GM21360 (cell line): ENCODE results near the gene PI4K2B.
A peak's percentile ranks its signal among the peaks of the same experiment; 100 is the strongest.
"Not testable (repeated sequence)": the region's sequence is repeated elsewhere in the genome, so short reads cannot be mapped to it uniquely, and the experiment has no call there.

Experiments used
- ATAC-seq: cut with Tn5 transposase; IDR thresholded peaks from one replicate; pipeline ENCODE4 v1.9.1; 2021; ENCODE audit warnings: mild to moderate bottlenecking, moderate library complexity; ENCODE audit not compliant: unreplicated experiment

PI4K2B gene

DNA sequence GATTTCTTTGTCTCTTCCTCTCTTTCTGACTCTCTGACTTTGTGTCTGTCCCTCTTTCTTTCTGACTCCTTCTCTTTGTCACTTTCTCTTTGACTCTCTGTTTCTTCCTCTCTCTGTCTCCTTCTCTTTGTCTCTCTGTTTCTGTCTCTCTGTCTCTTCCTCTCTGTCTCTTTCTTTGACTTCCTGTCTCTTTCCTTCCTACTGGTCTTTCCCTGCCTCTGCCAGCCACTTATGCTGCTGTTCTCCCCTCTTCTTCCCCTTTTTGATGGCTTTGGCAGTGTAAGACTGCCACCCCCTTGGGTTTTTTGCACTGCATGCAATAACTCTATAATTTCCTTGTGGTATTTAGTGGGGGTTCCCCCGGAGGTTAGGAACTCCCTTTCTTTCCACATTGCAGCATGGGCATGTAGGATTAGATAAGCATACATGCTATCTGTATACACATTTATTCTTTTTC, 6.9 kb downstream of the PI4K2B start:
- peak; percentile 51 for ATAC-seq

DNA sequence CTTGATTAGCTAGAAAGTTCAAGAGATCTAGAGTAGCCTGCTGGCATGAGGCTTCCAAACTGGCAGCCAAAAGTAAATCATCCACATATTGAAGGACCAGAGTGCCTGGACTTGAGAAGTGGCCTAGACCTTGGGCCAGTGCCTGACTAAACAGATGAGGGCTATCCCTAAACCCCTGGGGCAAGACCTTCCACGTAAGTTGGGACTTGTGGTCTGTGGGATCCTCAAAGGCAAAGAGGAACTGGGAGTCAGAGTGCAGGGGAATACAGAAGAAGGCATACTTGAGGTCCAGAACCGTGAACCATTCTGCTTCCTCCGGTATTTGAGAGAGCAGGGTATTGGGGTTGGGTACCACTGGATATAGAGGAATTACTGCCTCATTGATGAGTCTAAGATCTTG, 8.4 kb downstream of the PI4K2B start:
- not testable (repeated sequence) for ATAC-seq

GRCh38 chr4:25245181-25245580, 11.3 kb downstream of the PI4K2B start:
- no peak for ATAC-seq

DNA sequence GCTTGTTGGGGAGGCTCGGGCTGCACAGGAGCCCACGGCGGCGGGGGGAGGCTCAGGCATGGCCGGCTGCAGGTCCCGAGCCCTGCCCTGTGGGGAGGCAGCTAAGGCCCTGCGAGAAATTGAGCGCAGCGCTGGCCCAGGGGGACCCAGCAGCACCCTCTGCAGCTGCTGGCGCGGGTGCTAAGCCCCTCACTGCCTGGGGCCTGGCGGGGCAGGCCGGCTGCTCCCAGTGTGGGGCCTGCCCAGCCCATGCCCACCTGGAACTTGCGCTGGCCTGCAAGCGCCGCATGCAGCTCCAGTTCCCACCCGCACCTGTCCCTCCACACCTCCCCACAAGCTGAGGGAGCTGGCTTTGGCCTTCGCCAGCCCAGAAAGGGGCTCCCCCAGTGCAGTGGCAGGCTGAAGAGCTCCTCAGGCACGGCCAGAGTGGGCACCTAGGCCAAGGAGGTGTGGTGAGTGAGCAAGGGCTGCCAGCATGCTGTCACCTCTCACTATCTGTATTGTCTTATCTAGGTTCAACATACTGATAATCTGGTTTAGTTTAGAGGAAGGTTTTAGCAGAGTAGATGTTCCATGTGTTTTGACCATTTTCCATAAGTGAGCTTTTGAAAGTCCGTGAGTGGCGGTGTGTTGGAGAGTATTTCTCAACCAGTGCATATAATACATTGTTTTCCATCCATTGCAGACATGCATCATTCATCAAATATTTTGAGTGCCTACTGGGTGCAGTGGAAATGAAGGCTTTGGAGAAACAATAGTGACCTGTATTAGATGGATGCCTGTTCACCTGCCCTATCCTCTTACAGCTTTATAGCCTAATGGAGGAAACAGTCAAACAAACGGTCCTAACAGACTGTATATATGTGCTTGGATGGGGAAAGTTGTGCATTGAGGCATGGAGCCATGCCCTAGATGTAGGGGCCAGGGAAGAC, 13.1 kb downstream of the PI4K2B start:
- ATAC-seq = no peak

DNA sequence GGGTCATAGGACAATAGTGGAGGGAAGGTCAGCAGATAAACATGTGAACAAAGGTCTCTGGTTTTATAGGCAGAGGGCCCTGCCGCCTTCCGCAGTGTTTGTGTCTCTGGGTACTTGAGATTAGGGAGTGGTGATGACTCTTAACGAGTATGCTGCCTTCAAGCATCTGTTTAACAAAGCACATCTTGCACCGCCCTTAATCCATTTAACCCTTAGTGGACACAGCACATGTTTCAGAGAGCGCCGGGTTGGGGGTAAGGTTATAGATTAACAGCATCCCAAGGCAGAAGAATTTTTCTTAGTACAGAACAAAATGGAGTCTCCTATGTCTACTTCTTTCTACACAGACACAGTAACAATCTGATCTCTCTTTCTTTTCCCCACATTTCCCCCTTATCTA, 15.0 kb downstream of the PI4K2B start:
- not testable (repeated sequence) for ATAC-seq

- not testable (repeated sequence) for ATAC-seq
Observed at GRCh38 chr4:25249494-25249893, 15.7 kb downstream of the PI4K2B start.

GRCh38 chr4:25252230-25253070, 18.6 kb downstream of the PI4K2B start:
- peak; percentile 6 for ATAC-seq

DNA sequence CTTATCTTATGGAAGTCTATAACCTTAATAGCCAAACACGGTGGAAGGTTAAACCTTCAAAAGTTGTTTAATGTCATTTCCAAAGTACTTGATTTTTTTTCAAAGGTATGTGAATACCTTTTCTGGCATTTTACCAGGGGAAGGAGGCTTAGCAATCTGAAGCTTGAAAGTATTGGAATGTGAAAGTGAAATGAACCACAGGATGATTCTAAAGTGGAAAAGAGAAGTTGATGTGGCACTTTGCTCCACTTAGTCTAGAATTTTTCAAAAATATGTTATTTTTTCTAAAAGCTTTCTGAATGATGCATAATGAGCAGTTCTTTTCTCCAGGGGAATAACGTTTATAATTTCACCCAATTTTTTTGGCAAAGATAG, 19.2 kb downstream of the PI4K2B start:
- ATAC-seq = peak; percentile 54

- ATAC-seq = not testable (repeated sequence)
Observed at GRCh38 chr4:25253786-25254185, 20.0 kb downstream of the PI4K2B start.

DNA sequence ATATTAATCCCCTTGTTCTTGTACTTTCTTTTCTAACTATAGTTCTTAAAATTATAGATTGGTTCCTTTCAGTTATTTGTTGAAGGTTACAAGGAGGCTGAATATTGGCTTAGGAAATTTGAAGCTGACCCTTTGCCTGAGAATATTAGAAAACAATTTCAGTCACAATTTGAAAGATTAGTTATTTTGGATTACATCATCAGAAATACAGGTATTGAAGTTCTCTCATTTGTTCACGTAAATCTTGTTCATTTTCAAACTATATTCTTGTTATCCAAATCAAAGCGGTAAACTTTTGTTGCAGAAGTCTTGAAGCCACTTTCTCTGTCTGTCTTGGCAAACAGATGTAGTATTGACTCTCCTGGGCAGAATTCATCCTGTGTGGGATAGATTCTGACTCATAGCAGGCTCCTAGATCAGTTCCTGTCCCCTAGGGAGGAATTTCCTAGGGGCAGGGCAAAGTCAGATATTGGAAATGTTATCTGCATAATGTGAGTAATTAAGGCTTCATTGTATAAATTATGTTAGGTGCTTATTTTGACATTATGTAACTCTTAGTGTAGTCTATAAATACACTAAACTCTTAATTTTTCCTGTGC, 25.2 kb downstream of the PI4K2B start:
- ATAC-seq = no peak

DNA sequence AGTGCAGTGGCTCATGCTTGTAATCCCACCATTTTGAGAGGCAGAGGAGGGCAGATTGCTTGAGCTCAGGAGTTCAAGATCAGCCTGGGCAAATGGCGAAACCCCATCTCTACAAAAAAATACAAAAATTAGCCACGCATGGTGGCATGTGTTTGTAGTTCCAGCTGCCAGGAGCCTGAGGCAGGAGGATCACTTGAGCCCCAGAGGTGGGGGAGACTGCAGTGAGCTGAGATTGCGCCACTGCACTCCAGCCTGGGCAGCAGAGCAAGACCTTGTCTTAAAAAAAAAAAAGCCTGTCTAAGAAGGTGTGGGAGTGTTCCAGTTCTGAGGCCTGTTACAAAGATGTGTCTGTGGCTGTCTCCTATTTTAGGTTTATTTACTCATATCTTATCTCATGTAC, 38.0 kb downstream of the PI4K2B start:
- ATAC-seq = no peak

DNA sequence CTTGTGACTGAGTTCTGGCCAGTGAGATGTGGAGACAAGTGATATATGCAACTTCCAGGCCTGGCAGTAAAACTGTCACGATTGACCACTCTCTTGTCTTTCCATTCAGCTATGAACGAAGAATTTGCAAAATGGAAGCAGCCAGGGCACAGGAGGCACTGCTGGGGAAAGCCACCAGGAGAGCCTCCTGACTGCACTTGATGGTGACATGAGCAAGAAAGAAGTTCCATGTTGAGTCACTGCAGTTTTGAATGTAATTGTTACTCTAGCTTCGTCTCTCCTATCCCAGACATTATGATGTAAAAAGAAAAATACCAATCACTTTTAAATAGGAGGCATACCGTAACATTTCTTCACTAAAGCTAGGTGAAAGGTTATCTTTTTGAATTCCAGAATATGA, 46.4 kb downstream of the PI4K2B start:
- no peak for ATAC-seq

GRCh38 chr4:25283948-25284347, 50.1 kb downstream of the PI4K2B start:
- no peak for ATAC-seq

DNA sequence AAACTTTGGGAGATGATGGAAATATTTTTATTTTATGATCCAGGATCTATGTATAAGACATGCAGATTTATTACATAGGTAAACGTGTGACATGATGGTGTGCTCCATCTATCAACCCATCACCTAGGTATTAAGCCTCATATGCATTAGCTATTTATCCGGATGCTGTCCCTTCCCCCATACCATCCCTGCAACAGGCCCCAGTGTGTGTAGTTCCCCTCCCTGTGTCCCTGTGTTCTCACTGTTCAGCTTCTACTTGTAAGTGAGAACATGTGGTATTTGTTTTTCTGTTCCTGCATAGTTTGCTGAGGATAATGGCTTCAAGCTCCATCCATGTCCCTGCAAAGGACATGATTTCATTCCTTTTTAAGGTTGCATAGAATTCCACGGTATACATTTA, 50.6 kb downstream of the PI4K2B start:
- no peak for ATAC-seq

DNA sequence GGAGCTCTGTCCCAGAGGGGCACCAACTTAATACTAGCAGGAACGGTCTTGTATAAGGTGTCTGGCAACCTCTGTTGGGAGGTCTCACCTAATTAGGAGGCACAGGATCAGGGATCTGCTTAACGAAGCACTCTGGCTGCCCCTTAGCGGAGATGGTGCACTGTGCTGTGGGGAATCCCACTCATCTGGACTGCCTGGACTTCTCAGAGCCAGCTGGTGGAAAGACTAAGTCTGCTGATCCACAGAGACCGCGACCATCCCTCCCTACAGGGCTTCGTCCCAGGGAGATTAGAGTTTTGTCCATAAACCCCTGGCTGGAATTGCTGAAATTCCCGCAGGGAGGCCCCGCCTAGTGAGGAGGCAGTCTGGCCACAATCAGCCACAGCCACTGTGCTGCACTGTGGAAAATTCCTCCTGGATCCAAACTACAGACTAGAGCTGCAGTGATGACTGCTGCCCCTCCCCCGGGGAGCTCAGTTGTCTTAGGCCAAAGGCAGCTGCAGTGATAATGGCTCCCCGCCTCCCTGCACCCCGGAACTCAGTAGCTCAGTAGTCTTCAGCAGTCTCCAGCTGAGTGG, 56.7 kb downstream of the PI4K2B start:
- no peak for ATAC-seq

DNA sequence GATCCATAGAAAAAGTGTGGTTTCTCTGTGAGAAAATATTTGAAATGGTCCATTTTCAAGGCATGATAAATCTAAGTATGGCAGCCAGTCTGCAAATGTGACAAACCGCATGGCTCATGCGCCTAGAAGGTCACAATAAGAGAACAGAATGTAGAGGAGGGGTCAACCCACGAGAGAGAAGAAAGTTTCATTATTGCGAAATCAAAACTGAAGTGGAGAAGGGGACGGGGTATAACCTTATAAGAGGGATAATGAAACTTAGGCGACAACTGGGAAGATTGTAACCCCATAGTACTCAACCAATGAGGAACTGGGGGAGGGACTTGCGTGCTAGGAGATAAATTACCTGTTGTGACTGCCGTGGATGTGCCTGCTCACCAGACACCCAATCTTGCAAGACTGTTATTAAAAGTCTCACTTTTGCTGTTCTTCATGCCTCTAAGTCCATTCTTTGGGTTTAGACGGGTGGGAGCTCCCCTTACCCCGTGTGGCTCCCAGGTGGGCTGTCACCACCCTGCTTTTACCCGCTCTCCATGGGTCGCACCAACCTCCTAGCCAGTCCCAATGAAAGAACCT, 57.4 kb downstream of the PI4K2B start:
- no peak for ATAC-seq

DNA sequence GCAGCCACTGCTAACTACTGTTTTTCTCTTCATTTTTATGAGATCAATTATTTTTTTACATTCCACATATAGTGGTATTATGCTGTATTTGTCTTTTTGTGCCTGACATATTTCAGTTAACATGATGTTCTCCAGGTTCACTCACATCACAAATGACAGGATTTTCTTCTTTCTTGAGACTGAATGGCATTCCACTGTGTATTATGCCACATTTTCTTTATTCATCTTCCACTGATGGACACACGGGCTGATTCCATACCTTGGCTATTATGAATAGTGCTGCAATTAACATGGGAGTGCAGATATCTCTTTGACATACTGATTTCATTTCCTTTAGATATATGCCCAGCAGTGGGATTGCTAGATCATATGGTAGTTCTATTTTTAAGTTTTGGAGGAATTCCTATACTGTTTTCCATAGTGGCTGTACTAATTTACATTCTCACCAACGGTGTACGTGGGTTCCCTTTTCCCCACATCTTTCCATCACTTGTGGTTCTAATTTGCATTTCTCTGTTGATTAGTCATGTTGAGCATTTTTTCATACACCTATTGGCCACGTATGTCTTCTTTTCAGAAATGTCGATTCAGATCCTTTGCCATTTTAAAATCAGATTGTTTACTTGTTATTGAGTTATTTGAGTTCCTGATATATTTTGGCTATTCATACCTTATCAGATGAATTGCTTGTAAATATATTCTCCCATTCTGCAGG, 63.9 kb downstream of the PI4K2B start:
- ATAC-seq = no peak

GRCh38 chr4:25299476-25300203, 65.8 kb downstream of the PI4K2B start:
- no peak for ATAC-seq

DNA sequence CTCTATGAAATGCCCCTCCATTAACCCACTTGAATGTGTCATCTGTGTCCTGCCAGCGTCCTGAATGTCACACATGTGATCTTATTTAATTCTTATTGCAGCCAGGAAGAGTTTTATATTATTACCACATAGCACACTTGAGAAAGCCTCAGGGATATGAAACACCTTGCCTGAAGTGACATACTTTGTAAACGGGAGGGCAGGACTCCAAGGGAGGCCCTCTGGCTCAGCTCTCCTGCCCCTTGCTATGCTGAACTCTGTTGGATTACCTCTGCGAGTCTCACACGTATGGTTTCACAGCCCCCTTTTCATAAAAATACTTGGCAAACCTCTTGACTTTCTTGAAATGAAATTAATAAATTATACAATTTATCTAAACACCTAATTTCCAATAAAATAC, 67.6 kb downstream of the PI4K2B start:
- no peak for ATAC-seq
